ENCODE measurements around the gene SELPLG. TPM values are rescaled to one million over a fixed set of nuclear protein-coding genes. Genes with fewer than 3 reads are reported as not detected.

SELPLG gene
- total and polyA plus RNA-seq, 2 experiments from 2014 or later: 0.37 to 1.5 TPM

- H3K36me3 ChIP-seq (replicated peaks; ENCODE audit: insufficient read depth, low read depth): no peaks in the 10 kb centered on the region
- H3K27ac ChIP-seq: no peak overlapping the region
- H3K79me2 ChIP-seq: peaks cover 86% of the 10 kb centered on the region
These were observed 42.1 kb upstream of the SELPLG start for GRCh38 chr12:108675792-108676191.

GRCh38 chr12:108672054-108672453 is 38.4 kb upstream of the SELPLG start:
- no peak for DNase-seq (ENCODE audit: low spot score)
- peaks cover 84% of the 10 kb centered on the region for H3K79me2 ChIP-seq
- H2AFZ ChIP-seq: no peak overlapping the region
- no peak overlapping the region for H3K4me3 ChIP-seq
- H3K27me3 ChIP-seq: no peaks in the 10 kb centered on the region
- no peaks in the 10 kb centered on the region for H4K20me1 ChIP-seq (ENCODE audit: insufficient read depth, poor library complexity, severe bottlenecking)
- H3K4me2 ChIP-seq: no peak overlapping the region
- WGBS (ENCODE audit: low lambda C conversion rate, missing lambda C conversion rate): 91% methylated on average over 3 of the region's 3 CpGs
- TF ChIP-seq CTCF (IDR thresholded peaks at IDR 0.05; ENCODE audit: poor library complexity): no peak
- TF ChIP-seq EZH2 (IDR thresholded peaks at IDR 0.05; ENCODE audit: borderline replicate concordance): no peak
- no peak for TF ChIP-seq EZH2phosphoT487 (IDR thresholded peaks at IDR 0.05; ENCODE audit: low read depth, severe bottlenecking, unreplicated experiment)
- no peak overlapping the region for H3K27ac ChIP-seq
- no peaks in the 10 kb centered on the region for H3K36me3 ChIP-seq (replicated peaks; ENCODE audit: insufficient read depth, low read depth)
- H3K9me3 ChIP-seq (ENCODE audit: low read depth): no peaks in the 10 kb centered on the region
- no peaks in the 10 kb centered on the region for H3K4me1 ChIP-seq (ENCODE audit: insufficient read depth)
- no peaks in the 10 kb centered on the region for H3K9me2 ChIP-seq (replicated peaks; ENCODE audit: insufficient read depth)

More at GRCh38 chr12:108675792-108676191, 42.1 kb upstream of the SELPLG start:
- no peak overlapping the region for H2AFZ ChIP-seq
- no peaks in the 10 kb centered on the region for H4K20me1 ChIP-seq (ENCODE audit: insufficient read depth, poor library complexity, severe bottlenecking)
- 96% methylated on average over 4 of the region's 4 CpGs for WGBS (ENCODE audit: low lambda C conversion rate, missing lambda C conversion rate)
- no peaks in the 10 kb centered on the region for H3K9me3 ChIP-seq (ENCODE audit: low read depth)
- no peak overlapping the region for H3K4me3 ChIP-seq
- no peaks in the 10 kb centered on the region for H3K9me2 ChIP-seq (replicated peaks; ENCODE audit: insufficient read depth)
- no peak overlapping the region for H3K4me2 ChIP-seq
- H3K27me3 ChIP-seq: no peaks in the 10 kb centered on the region
- no peak for DNase-seq (ENCODE audit: low spot score)
- no peaks in the 10 kb centered on the region for H3K4me1 ChIP-seq (ENCODE audit: insufficient read depth)
- TF ChIP-seq EZH2phosphoT487 (IDR thresholded peaks at IDR 0.05; ENCODE audit: low read depth, severe bottlenecking, unreplicated experiment) (no peak), EZH2 (IDR thresholded peaks at IDR 0.05; ENCODE audit: borderline replicate concordance) (no peak), CTCF (IDR thresholded peaks at IDR 0.05; ENCODE audit: poor library complexity) (no peak)

- no peak overlapping the region for H3K4me3 ChIP-seq
- H3K9me2 ChIP-seq (replicated peaks; ENCODE audit: insufficient read depth): no peaks in the 10 kb centered on the region
- no peaks in the 10 kb centered on the region for H3K9me3 ChIP-seq (ENCODE audit: low read depth)
- no peak overlapping the region for H2AFZ ChIP-seq
- peaks cover 84% of the 10 kb centered on the region for H3K79me2 ChIP-seq
- H3K27ac ChIP-seq: no peak overlapping the region
- H3K36me3 ChIP-seq (replicated peaks; ENCODE audit: insufficient read depth, low read depth): no peaks in the 10 kb centered on the region
- 93% methylated on average over 3 of the region's 3 CpGs for WGBS (ENCODE audit: low lambda C conversion rate, missing lambda C conversion rate)
- TF ChIP-seq CTCF (IDR thresholded peaks at IDR 0.05; ENCODE audit: poor library complexity) (no peak), EZH2phosphoT487 (IDR thresholded peaks at IDR 0.05; ENCODE audit: low read depth, severe bottlenecking, unreplicated experiment) (no peak), EZH2 (IDR thresholded peaks at IDR 0.05; ENCODE audit: borderline replicate concordance) (no peak)
- no peak overlapping the region for H3K4me2 ChIP-seq
- H3K4me1 ChIP-seq (ENCODE audit: insufficient read depth): no peaks in the 10 kb centered on the region
- H4K20me1 ChIP-seq (ENCODE audit: insufficient read depth, poor library complexity, severe bottlenecking): no peaks in the 10 kb centered on the region
- DNase-seq (ENCODE audit: low spot score): no peak
- H3K27me3 ChIP-seq: no peaks in the 10 kb centered on the region
These were observed 37.4 kb upstream of the SELPLG start for GRCh38 chr12:108671110-108671509.

Measured in hepatocyte (in vitro differentiated cells).